Esophagus mucosa (tissue), 1 donor: ENCODE data around the gene MUSK. TPM values are rescaled to one million over a fixed set of nuclear protein-coding genes. Genes with fewer than 3 reads are reported as not detected.
A peak's percentile ranks its signal among the peaks of the same experiment; 100 is the strongest.

ENCODE experiments used
- ATAC-seq: fragments of 200-7000 bp; cut with Tn5 transposase; one replicate; pipeline ENCODE4 v1.9.1; 2020
- total RNA-seq: library from RNA; stranded (reverse); gene quantifications from one replicate; pipeline ENCODE4 v1.2.4, GENCODE V29; 2023
- donor health status: DM: yes; HTN: yes; CAD: no.

MUSK gene
- 0.48 TPM for total RNA-seq

GRCh38 chr9:110668570-110669167 is at the start of gene MUSK:
TSS of gene MUSK (plus strand) at chr9:110668791. CDS start at chr9:110668905, 114 bp downstream.
- no peak for ATAC-seq

- no peak for ATAC-seq
Observed at GRCh38 chr9:110619831-110620230, 48.8 kb upstream of the MUSK start.

- no peak for ATAC-seq
Observed at GRCh38 chr9:110620726-110621125, 47.9 kb upstream of the MUSK start.

GRCh38 chr9:110622368-110622767 is 46.2 kb upstream of the MUSK start:
- no peak for ATAC-seq

- peak; percentile 57 for ATAC-seq
Observed at GRCh38 chr9:110623462-110624025, 45.0 kb upstream of the MUSK start.

GRCh38 chr9:110626101-110626829 is 42.3 kb upstream of the MUSK start:
- ATAC-seq, result no peak

- ATAC-seq, result no peak
Observed at GRCh38 chr9:110635589-110635988, 33.0 kb upstream of the MUSK start.

- ATAC-seq, result no peak
Observed at GRCh38 chr9:110638381-110638954, 30.1 kb upstream of the MUSK start.

- ATAC-seq, result no peak
Observed at GRCh38 chr9:110640736-110641135, 27.9 kb upstream of the MUSK start.

GRCh38 chr9:110641293-110641692 is 27.3 kb upstream of the MUSK start:
- ATAC-seq, result no peak

- ATAC-seq, result no peak
Observed at GRCh38 chr9:110648696-110649095, 19.9 kb upstream of the MUSK start.

- no peak for ATAC-seq
Observed at GRCh38 chr9:110650261-110650660, 18.3 kb upstream of the MUSK start.

- ATAC-seq, result no peak
Observed at GRCh38 chr9:110650991-110651411, 17.6 kb upstream of the MUSK start.

GRCh38 chr9:110655754-110656641 is 12.6 kb upstream of the MUSK start:
- no peak for ATAC-seq

- ATAC-seq, result no peak
Observed at GRCh38 chr9:110659891-110660541, 8.6 kb upstream of the MUSK start.

GRCh38 chr9:110669433-110669832 is 842 bp downstream of the MUSK start:
- ATAC-seq, result no peak

GRCh38 chr9:110671849-110672248 is 3.3 kb downstream of the MUSK start:
- ATAC-seq, result no peak

GRCh38 chr9:110672873-110673510 is 4.4 kb downstream of the MUSK start:
- no peak for ATAC-seq

GRCh38 chr9:110687497-110687896 is 18.9 kb downstream of the MUSK start:
- peak; percentile 70 for ATAC-seq

- ATAC-seq, result no peak
Observed at GRCh38 chr9:110688329-110688728, 19.7 kb downstream of the MUSK start.

GRCh38 chr9:110691002-110691549 is 22.5 kb downstream of the MUSK start:
- ATAC-seq, result no peak
